Gastrocnemius medialis (tissue), 4 donors: ENCODE data around the gene NKX2-2.

ENCODE experiments used
- CTCF ChIP-seq, 5 experiments: fragments of 450-650 bp in 3 of 5; fragments of 200-600 bp in 2 of 5; sonication (generic) in 2 of 5; IDR thresholded peaks in 4 of 5; conservative IDR thresholded peaks in 1 of 5; 1 replicate in 4 of 5; 2 replicates in 1 of 5; pipeline ENCODE4 v1.5.1; 2016 to 2019; ENCODE audit warnings: antibody characterized with exemption in 5 of 5, mild to moderate bottlenecking in 3 of 5, moderate library complexity in 3 of 5
- POLR2A ChIP-seq, 2 donors: fragments of 450-650 bp; IDR thresholded peaks; one replicate each; pipeline ENCODE4 v1.6.1; 2017; ENCODE audit warnings: antibody characterized with exemption in 2 of 2, mild to moderate bottlenecking in 2 of 2, moderate library complexity in 2 of 2

GRCh38 chr20:21562656-21563055 is 48.8 kb upstream of the NKX2-2 start:
- TF ChIP-seq POLR2A (IDR thresholded peaks at IDR 0.05) (no peak), CTCF (IDR thresholded peaks at IDR 0.05 in 4 of 5, conservative IDR thresholded peaks at IDR 0.05 in 1 of 5) (no peak)
